ENCODE measurements around the gene CDC25B. TPM values are rescaled to one million over a fixed set of nuclear protein-coding genes. Genes with fewer than 3 reads are reported as not detected.

CDC25B gene
- total and polyA plus RNA-seq, 10 of the 15 experiments (the other 5 are each of a cell fraction or from before 2014, with no cell fraction given): 4.6 to 58.8 (median 24.6) TPM

- peak overlapping the region; percentile 53 for H3K27ac ChIP-seq (ENCODE audit: control insufficient read depth, insufficient read depth)
- H3K4me3 ChIP-seq: peak overlapping the region; percentile 77; the same call in 1 of the 2 replicates
- TSS peak; percentile 57 for BruUV-seq (replicated peaks)
- H3K27me3 ChIP-seq (replicated peaks in 1 of 2; ENCODE audit: control insufficient read depth in 2 of 2, insufficient read depth in 2 of 2, low read length in 1 of 2): no peaks in the 10 kb centered on the region
- peaks cover 45% of the 10 kb centered on the region for H3K4me1 ChIP-seq (ENCODE audit: control insufficient read depth, insufficient read depth, low read length)
- TF ChIP-seq POLR2AphosphoS5 (IDR thresholded peaks at IDR 0.05; ENCODE audit: low read length) (no peak), NBN (IDR thresholded peaks at IDR 0.05) (no peak), HDAC2 (IDR thresholded peaks at IDR 0.05) (no peak)
- peak overlapping the region; percentile 68; the same call in 1 of the 2 replicates for H3K9ac ChIP-seq (ENCODE audit: control insufficient read depth, insufficient read depth, low read length)
- peaks cover 18% of the 10 kb centered on the region for H3K79me2 ChIP-seq (ENCODE audit: control insufficient read depth, insufficient read depth, low read length)
- H3K9me3 ChIP-seq (replicated peaks; ENCODE audit: control insufficient read depth, insufficient read depth, low read length): no peaks in the 10 kb centered on the region
- in situ Hi-C loops (cut with MboI): no loop called here
- FAIRE-seq: no peak
- intact Hi-C loops (cut with micrococcal nuclease; ENCODE audit: unreplicated experiment): loop anchor here (2.0 to 5.0 kb wide), 2 partner anchors 22 to 109 kb away; partner anchors contain the start of gene AP5S1
- H2AFZ ChIP-seq (ENCODE audit: control insufficient read depth, low read depth, low read length): no peak overlapping the region
- H3K36me3 ChIP-seq (ENCODE audit: control insufficient read depth in 2 of 2, insufficient read depth in 2 of 2, low read length in 1 of 2): peaks cover 11 to 16% of the 10 kb centered on the region in 2 experiments
- CTCF ChIA-PET: interaction anchor here (0.6 to 3.8 kb wide), 3 partner anchors 10 to 82 kb away, joined by 3 to 33 read pairs (median 3); partner anchors contain the start of gene AP5S1
- DNase-seq (ENCODE audit: low read depth, low spot score): no peak
- POLR2A ChIA-PET: interaction anchor here (0.7 to 1.0 kb wide), 4 partner anchors 14 to 502 kb away, joined by 4 to 6 read pairs (median 6); no protein-coding TSS in a partner anchor
- no peak for ATAC-seq
- 37% methylated on average over 5 of the region's 5 CpGs for WGBS (ENCODE audit: insufficient coverage, insufficient replicate concordance, low lambda C conversion rate, missing lambda C conversion rate)
- RAD21 ChIA-PET (ENCODE audit: unreplicated experiment): interaction anchor here (0.7 kb wide), 1 partner anchor 12 kb away, joined by 6 read pairs; the partner anchor contains the start of gene CENPB
- H4K20me1 ChIP-seq (ENCODE audit: control insufficient read depth, insufficient read depth): no peaks in the 10 kb centered on the region
- peak overlapping the region; percentile 85 for H3K4me2 ChIP-seq (ENCODE audit: control insufficient read depth, insufficient read depth)
- SMC1A ChIA-PET (ENCODE audit: uncharacterized antibody, unreplicated experiment): no interaction called here
Observed at GRCh38 chr20:3798373-3798768, 2.3 kb downstream of the CDC25B start.

- 0 out of 2 replicates have a peak overlapping the region, but pooled peaks have one; percentile 77 for H3K4me3 ChIP-seq
- no peak overlapping the region; the same call in 1 of the 2 replicates for H3K9ac ChIP-seq (ENCODE audit: control insufficient read depth, insufficient read depth, low read length)
- no peaks in the 10 kb centered on the region for H4K20me1 ChIP-seq (ENCODE audit: control insufficient read depth, insufficient read depth)
- CTCF ChIA-PET: interaction anchor here (0.6 to 3.8 kb wide), 4 partner anchors 11 to 47 kb away, joined by 3 to 33 read pairs (median 4); partner anchors contain the start of gene AP5S1
- SMC1A ChIA-PET (ENCODE audit: uncharacterized antibody, unreplicated experiment): interaction anchor here (1.5 to 2.3 kb wide), 3 partner anchors 12 to 22 kb away, joined by 5 to 7 read pairs (median 6); partner anchors contain the start of genes AP5S1 and CENPB
- no TSS peak for BruUV-seq (replicated peaks)
- peaks cover 18% of the 10 kb centered on the region for H3K79me2 ChIP-seq (ENCODE audit: control insufficient read depth, insufficient read depth, low read length)
- FAIRE-seq (peak; percentile 70), ATAC-seq (peak; percentile 4; the same call in 2 of the 3 replicates), DNase-seq (ENCODE audit: low read depth, low spot score) (no peak)
- intact Hi-C loops (cut with micrococcal nuclease; ENCODE audit: unreplicated experiment): loop anchor here (2.0 to 5.0 kb wide), 2 partner anchors 22 to 108 kb away; partner anchors contain the start of gene AP5S1
- POLR2A ChIA-PET: interaction anchor here (1.0 to 1.5 kb wide), 2 partner anchors 19 to 22 kb away, joined by 6 to 7 read pairs; partner anchors contain the start of gene AP5S1
- peak overlapping the region; percentile 85 for H3K4me2 ChIP-seq (ENCODE audit: control insufficient read depth, insufficient read depth)
- peaks cover 45% of the 10 kb centered on the region for H3K4me1 ChIP-seq (ENCODE audit: control insufficient read depth, insufficient read depth, low read length)
- H3K9me3 ChIP-seq (replicated peaks; ENCODE audit: control insufficient read depth, insufficient read depth, low read length): no peaks in the 10 kb centered on the region
- H3K27me3 ChIP-seq (replicated peaks in 1 of 2; ENCODE audit: control insufficient read depth in 2 of 2, insufficient read depth in 2 of 2, low read length in 1 of 2): no peaks in the 10 kb centered on the region
- peak overlapping the region; percentile 53 for H3K27ac ChIP-seq (ENCODE audit: control insufficient read depth, insufficient read depth)
- H2AFZ ChIP-seq (ENCODE audit: control insufficient read depth, low read depth, low read length): no peak overlapping the region
- 97% methylated on average over 3 of the region's 3 CpGs for WGBS (ENCODE audit: insufficient coverage, insufficient replicate concordance, low lambda C conversion rate, missing lambda C conversion rate)
- H3K36me3 ChIP-seq (ENCODE audit: control insufficient read depth in 2 of 2, insufficient read depth in 2 of 2, low read length in 1 of 2): peaks cover 12 to 19% of the 10 kb centered on the region in 2 experiments
- RAD21 ChIA-PET (ENCODE audit: unreplicated experiment): interaction anchor here (1.5 kb wide), 1 partner anchor 9 kb away, joined by 5 read pairs; no protein-coding TSS in a partner anchor
- in situ Hi-C loops (cut with MboI): no loop called here
- TF ChIP-seq NKRF (conservative IDR thresholded peaks at IDR 0.05) (no peak), GABPA (IDR thresholded peaks at IDR 0.05; ENCODE audit: low read depth) (no peak), KDM1A (IDR thresholded peaks at IDR 0.05; ENCODE audit: borderline replicate concordance) (no peak), NRF1 (conservative IDR thresholded peaks at IDR 0.05; ENCODE audit: low read depth, low read length) (no peak), EZH2 (IDR thresholded peaks at IDR 0.05; ENCODE audit: borderline replicate concordance, control insufficient read depth, low read depth, low read length) (no peak), NR2F1 (conservative IDR thresholded peaks at IDR 0.05) (no peak), EP300 (IDR thresholded peaks at IDR 0.05; ENCODE audit: borderline replicate concordance in 1 of 2, control insufficient read depth in 1 of 2, low read depth in 2 of 2, low read length in 2 of 2) (no peak), SREBF1 (IDR thresholded peaks at IDR 0.05; ENCODE audit: low read length) (no peak), BHLHE40 (IDR thresholded peaks at IDR 0.05; ENCODE audit: borderline replicate concordance in 1 of 2, low read depth in 2 of 2, low read length in 1 of 2) (no peak), SMARCA5 (IDR thresholded peaks at IDR 0.05) (no peak), RUNX3 (IDR thresholded peaks at IDR 0.05; ENCODE audit: low read length) (no peak), HDGF (IDR thresholded peaks at IDR 0.05) (no peak), STAT1 (conservative IDR thresholded peaks at IDR 0.05) (no peak), ZNF622 (IDR thresholded peaks at IDR 0.05) (no peak)
Observed at GRCh38 chr20:3798908-3799248, 2.8 kb downstream of the CDC25B start.

All from GM12878 (cell line).